Measurements from ENCODE around the gene SYNDIG1. TPM values are rescaled to one million over a fixed set of nuclear protein-coding genes. Genes with fewer than 3 reads are reported as not detected.

Gene SYNDIG1
- total and polyA plus RNA-seq, 2 of the 4 experiments (the other 2 are of a cell fraction), result not detected

GRCh38 chr20:24546232-24546892 is 76.9 kb downstream of the SYNDIG1 start:
- no peak overlapping the region for H2BK15ac ChIP-seq (ENCODE audit: low read depth, low read length)
- no peak overlapping the region for H2BK20ac ChIP-seq (ENCODE audit: low read depth, low read length)
- no peaks in the 10 kb centered on the region for H3K79me1 ChIP-seq (ENCODE audit: low read depth in 1 of 2, low read length in 2 of 2)
- no peaks in the 10 kb centered on the region for H3K9me1 ChIP-seq (ENCODE audit: insufficient read depth, low read length)
- no peak for DNase-seq
- no peak overlapping the region for H4K8ac ChIP-seq (ENCODE audit: low read depth in 2 of 2, low read length in 2 of 2)
- no peak overlapping the region for H2BK120ac ChIP-seq (ENCODE audit: low read depth, low read length)
- no peaks in the 10 kb centered on the region for H3K9me3 ChIP-seq (ENCODE audit: control insufficient read depth, insufficient read depth, low read length)
- H3K27ac ChIP-seq (ENCODE audit: insufficient read depth, low read length), result no peak overlapping the region
- H2AK5ac ChIP-seq (ENCODE audit: low read depth, low read length), result no peak overlapping the region
- WGBS, 2 experiments (ENCODE audit: extremely low coverage in 2 of 2, insufficient read length in 1 of 2), result no CpG with 5 or more reads among the region's 2 CpGs
- no peak overlapping the region for H2AFZ ChIP-seq (replicated peaks; ENCODE audit: low read length, poor library complexity)
- POLR2A ChIA-PET (ENCODE audit: unreplicated experiment), result no interaction called here
- H2BK5ac ChIP-seq (ENCODE audit: low read depth, low read length, poor library complexity, severe bottlenecking), result no peak overlapping the region
- no peak overlapping the region for H3K18ac ChIP-seq (ENCODE audit: low read depth, low read length)
- H4K91ac ChIP-seq (ENCODE audit: insufficient read depth, low read depth, low read length), result no peak overlapping the region
- no peak overlapping the region for H3K4ac ChIP-seq (ENCODE audit: low read depth, low read length)
- no peaks in the 10 kb centered on the region; the same call in 1 of the 2 replicates for H3K27me3 ChIP-seq (ENCODE audit: control insufficient read depth, insufficient read depth, low read length)
- dilution Hi-C loops (cut with HindIII; ENCODE audit: low sequenced_read_pairs, unreplicated experiment), result no loop called here
- no TSS peak for BruUV-seq (replicated peaks)
- H3K4me3 ChIP-seq (ENCODE audit: insufficient read depth, low read depth, low read length), result no peak overlapping the region
- no peak overlapping the region for H3K14ac ChIP-seq (replicated peaks; ENCODE audit: low read depth, low read length)
- no peaks in the 10 kb centered on the region for H4K20me1 ChIP-seq (ENCODE audit: insufficient read depth, low read length)
- no peak overlapping the region for H3K9ac ChIP-seq (ENCODE audit: low read depth, low read length)
- H3K23ac ChIP-seq (ENCODE audit: low read depth, low read length), result no peak overlapping the region
- no peak overlapping the region for H3K56ac ChIP-seq (ENCODE audit: extremely low read depth, insufficient read depth, low read length)
- TF ChIP-seq BHLHE40 (IDR thresholded peaks at IDR 0.05; ENCODE audit: low read depth, low read length) (no peak), RCOR1 (IDR thresholded peaks at IDR 0.05; ENCODE audit: insufficient replicate concordance, low read length) (no peak), ELK1 (IDR thresholded peaks at IDR 0.05; ENCODE audit: borderline replicate concordance, low read depth, low read length) (no peak), RAD21 (IDR thresholded peaks at IDR 0.05; ENCODE audit: low read length) (no peak), NFE2L2 (IDR thresholded peaks at IDR 0.05; ENCODE audit: low read depth, low read length) (no peak), MAZ (IDR thresholded peaks at IDR 0.05; ENCODE audit: borderline replicate concordance, low read depth, low read length) (no peak), RFX5 (IDR thresholded peaks at IDR 0.05; ENCODE audit: low read depth, low read length) (no peak), FOS (IDR thresholded peaks at IDR 0.05; ENCODE audit: low read depth, low read length) (no peak)
- no peak overlapping the region for H4K5ac ChIP-seq (ENCODE audit: low read depth, low read length)
- H3K4me2 ChIP-seq (ENCODE audit: low read depth, low read length), result no peak overlapping the region
- no peaks in the 10 kb centered on the region for H3K36me3 ChIP-seq (ENCODE audit: control insufficient read depth, insufficient read depth, low read length)
- no peaks in the 10 kb centered on the region for H3K4me1 ChIP-seq (ENCODE audit: control insufficient read depth, insufficient read depth, low read length)
- CTCF ChIA-PET, result no interaction called here
- intact Hi-C loops (cut with micrococcal nuclease), result no loop called here
- no peak for ATAC-seq (ENCODE audit: low read depth)
- in situ Hi-C loops (cut with MboI; ENCODE audit: low sequenced_read_pairs), result no loop called here
- H2AK9ac ChIP-seq (replicated peaks; ENCODE audit: low read depth, low read length, poor library complexity), result no peak overlapping the region

All from IMR-90 (cell line).